Measurements from ENCODE around the gene GPD2. TPM values are rescaled to one million over a fixed set of nuclear protein-coding genes. Genes with fewer than 3 reads are reported as not detected.

The GPD2 gene
- total RNA-seq, 1 donor from 2014 or later = 19.1 TPM

DNA sequence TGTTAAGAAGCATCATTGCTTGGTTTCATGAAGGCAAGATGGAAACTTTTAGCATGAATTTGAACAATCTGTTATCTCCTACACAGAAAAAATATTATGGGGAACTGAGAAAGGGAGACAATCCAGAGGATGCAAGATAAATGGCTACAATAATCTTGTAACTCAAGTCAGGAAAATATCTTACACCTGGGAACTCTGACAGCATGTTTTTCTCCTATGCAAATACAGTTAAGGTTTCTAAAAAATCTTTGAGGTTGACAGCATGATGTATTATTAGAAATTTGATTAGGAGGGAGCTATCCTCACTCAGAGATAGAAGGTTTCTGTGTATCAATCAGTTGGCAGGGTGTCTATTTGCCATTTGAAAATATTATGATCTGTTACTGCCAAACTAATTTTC, 75.6 kb downstream of the GPD2 start:
- H3K36me3 ChIP-seq (ENCODE audit: control insufficient read depth, insufficient read depth, low read length) = no peaks in the 10 kb centered on the region
- no peak for DNase-seq (ENCODE audit: low read depth)
- TF ChIP-seq, protein P1, sequence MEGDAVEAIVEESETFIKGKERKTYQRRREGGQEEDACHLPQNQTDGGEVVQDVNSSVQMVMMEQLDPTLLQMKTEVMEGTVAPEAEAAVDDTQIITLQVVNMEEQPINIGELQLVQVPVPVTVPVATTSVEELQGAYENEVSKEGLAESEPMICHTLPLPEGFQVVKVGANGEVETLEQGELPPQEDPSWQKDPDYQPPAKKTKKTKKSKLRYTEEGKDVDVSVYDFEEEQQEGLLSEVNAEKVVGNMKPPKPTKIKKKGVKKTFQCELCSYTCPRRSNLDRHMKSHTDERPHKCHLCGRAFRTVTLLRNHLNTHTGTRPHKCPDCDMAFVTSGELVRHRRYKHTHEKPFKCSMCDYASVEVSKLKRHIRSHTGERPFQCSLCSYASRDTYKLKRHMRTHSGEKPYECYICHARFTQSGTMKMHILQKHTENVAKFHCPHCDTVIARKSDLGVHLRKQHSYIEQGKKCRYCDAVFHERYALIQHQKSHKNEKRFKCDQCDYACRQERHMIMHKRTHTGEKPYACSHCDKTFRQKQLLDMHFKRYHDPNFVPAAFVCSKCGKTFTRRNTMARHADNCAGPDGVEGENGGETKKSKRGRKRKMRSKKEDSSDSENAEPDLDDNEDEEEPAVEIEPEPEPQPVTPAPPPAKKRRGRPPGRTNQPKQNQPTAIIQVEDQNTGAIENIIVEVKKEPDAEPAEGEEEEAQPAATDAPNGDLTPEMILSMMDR (IDR thresholded peaks at IDR 0.05; ENCODE audit: insufficient read depth, low read length, poor library complexity, severe bottlenecking) = no peak
- H3K4me3 ChIP-seq (ENCODE audit: low read depth, low read length) = no peak overlapping the region
- H3K27me3 ChIP-seq (ENCODE audit: control insufficient read depth, insufficient read depth, low read length) = no peaks in the 10 kb centered on the region

DNA sequence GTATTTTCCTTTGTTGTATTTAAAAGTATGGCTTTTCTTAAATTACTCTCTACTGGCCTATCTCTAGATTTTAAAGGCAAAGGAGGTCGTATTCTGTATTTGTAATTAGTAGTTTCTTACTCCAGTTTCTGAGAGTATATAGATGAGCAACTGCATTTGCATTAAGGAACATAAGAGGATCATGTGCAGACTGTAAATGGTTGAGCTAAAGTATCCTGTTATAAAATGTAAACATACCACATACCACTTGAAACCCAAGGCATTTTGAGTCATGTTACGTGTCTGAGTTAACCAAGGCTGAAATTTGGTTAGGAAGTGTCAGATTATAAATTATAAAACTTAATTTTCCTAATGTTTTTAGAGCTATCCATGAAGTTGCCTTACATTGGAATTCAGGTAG, 76.3 kb downstream of the GPD2 start:
- H3K36me3 ChIP-seq (ENCODE audit: control insufficient read depth, insufficient read depth, low read length) = no peaks in the 10 kb centered on the region
- no peak overlapping the region for H3K4me3 ChIP-seq (ENCODE audit: low read depth, low read length)
- no peak for DNase-seq (ENCODE audit: low read depth)
- no peaks in the 10 kb centered on the region for H3K27me3 ChIP-seq (ENCODE audit: control insufficient read depth, insufficient read depth, low read length)
- TF ChIP-seq, protein P1 (IDR thresholded peaks at IDR 0.05; ENCODE audit: insufficient read depth, low read length, poor library complexity, severe bottlenecking) = no peak

DNA sequence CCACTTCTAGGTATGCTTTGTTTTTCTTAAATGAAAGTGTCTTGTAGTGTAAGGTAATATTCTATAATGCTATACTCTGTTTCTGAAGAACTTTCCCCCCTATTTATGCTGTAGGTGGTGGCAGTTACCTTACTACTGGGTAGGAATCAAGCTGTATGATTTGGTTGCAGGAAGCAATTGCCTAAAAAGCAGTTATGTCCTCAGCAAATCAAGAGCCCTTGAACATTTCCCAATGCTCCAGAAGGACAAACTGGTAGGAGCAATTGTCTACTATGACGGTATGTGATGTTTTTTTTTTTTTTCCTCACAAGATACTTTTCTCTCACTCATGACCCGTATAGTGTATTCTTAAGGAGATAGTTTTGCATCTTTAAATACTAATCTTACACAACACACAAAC, 77.0 kb downstream of the GPD2 start:
- Histone ChIP-seq H3K4me3 (ENCODE audit: low read depth, low read length) (no peak overlapping the region), H3K27me3 (ENCODE audit: control insufficient read depth, insufficient read depth, low read length) (no peaks in the 10 kb centered on the region), H3K36me3 (ENCODE audit: control insufficient read depth, insufficient read depth, low read length) (no peaks in the 10 kb centered on the region)
- DNase-seq (ENCODE audit: low read depth) = no peak
- TF ChIP-seq, protein P1 (IDR thresholded peaks at IDR 0.05; ENCODE audit: insufficient read depth, low read length, poor library complexity, severe bottlenecking) = no peak

DNA sequence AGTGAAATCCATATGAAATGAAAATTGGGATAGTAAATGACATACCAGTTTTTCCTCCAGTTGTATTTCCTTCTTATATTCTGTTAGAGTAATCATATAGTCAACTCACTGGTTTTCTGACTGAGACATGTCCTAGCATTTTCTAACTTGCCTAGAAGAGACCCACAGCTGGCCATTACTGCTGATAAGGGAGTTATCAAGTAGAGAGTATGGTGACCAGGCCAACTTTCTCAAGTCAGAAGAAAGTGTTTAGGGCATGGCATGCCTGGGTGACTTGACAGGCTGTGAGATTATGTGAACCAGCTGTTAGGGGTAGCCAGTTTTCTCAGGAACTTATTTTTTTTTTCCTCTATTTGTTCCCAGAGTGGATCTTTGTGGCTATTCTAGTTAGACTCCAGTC, 81.2 kb downstream of the GPD2 start:
- no peaks in the 10 kb centered on the region for H3K36me3 ChIP-seq (ENCODE audit: control insufficient read depth, insufficient read depth, low read length)
- no peak overlapping the region for H3K4me3 ChIP-seq (ENCODE audit: low read depth, low read length)
- DNase-seq (ENCODE audit: low read depth) = no peak
- H3K27me3 ChIP-seq (ENCODE audit: control insufficient read depth, insufficient read depth, low read length) = no peaks in the 10 kb centered on the region
- TF ChIP-seq, protein P1 (IDR thresholded peaks at IDR 0.05; ENCODE audit: insufficient read depth, low read length, poor library complexity, severe bottlenecking) = no peak

DNA sequence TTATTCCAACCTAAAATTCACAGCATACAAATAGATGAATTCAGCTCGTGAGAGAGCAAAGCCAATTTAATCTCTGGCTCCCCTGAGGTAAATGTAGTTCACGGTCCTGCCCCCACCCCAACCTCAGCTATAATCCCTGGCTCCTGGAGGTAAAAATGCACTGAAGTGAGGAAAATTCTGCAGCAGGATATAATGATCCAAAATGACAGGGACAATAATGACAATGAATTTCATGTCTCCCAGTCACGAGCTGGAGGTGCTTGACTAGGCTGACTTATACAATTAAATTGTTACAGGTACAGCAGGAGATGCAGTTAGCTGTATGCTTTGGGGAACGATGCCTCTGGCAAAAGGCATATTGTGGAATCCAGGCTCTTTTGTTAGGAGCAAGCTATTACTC, 82.0 kb downstream of the GPD2 start:
- Histone ChIP-seq H3K4me3 (ENCODE audit: low read depth, low read length) (no peak overlapping the region), H3K27me3 (ENCODE audit: control insufficient read depth, insufficient read depth, low read length) (no peaks in the 10 kb centered on the region), H3K36me3 (ENCODE audit: control insufficient read depth, insufficient read depth, low read length) (no peaks in the 10 kb centered on the region)
- TF ChIP-seq, protein P1 (IDR thresholded peaks at IDR 0.05; ENCODE audit: insufficient read depth, low read length, poor library complexity, severe bottlenecking) = no peak
- no peak for DNase-seq (ENCODE audit: low read depth)

DNA sequence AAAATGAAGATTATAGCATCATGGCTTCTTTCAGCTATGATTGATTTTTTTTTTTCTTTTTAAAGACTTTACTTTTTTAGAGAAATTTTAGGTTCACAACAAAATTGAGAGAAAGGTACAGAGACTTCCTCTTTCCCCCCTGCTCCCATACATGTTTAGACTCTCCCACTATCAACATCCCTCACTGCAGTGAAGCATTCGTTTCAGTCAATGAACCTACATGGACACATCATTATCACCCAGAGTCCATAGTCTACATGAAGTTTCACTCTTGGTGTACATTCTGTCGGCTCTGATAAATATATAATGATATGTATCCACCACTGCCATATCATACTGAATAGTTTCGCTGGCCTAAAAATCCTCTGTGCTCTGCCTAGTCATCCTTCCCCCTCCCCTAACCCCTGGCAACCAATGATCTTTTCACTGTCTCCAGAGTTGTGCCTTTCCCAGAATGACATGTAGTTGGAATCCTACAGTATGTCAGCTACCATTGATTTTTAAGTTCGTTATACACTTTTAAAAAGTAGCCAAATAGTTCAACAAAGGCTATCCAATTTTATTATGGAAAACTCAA, 86.8 kb downstream of the GPD2 start:
- Histone ChIP-seq H3K36me3 (ENCODE audit: control insufficient read depth, insufficient read depth, low read length) (no peaks in the 10 kb centered on the region), H3K27me3 (ENCODE audit: control insufficient read depth, insufficient read depth, low read length) (no peaks in the 10 kb centered on the region), H3K4me3 (ENCODE audit: low read depth, low read length) (no peak overlapping the region)
- TF ChIP-seq, protein P1 (IDR thresholded peaks at IDR 0.05; ENCODE audit: insufficient read depth, low read length, poor library complexity, severe bottlenecking) = no peak
- no peak for DNase-seq (ENCODE audit: low read depth)

Measured in kidney epithelial cell (primary cell).